ENCODE results near the gene ZBTB47.

ZBTB47 gene

GRCh38 chr3:42658771-42659390 is 5.4 kb downstream of the ZBTB47 start:
- no peak overlapping the region for H3K4me3 ChIP-seq (ENCODE audit: insufficient read depth, low read depth, low read length, poor library complexity, severe bottlenecking)
- no peaks in the 10 kb centered on the region for H3K27me3 ChIP-seq (replicated peaks; ENCODE audit: control insufficient read depth, insufficient read depth, low read length, poor library complexity, severe bottlenecking)
- no peak overlapping the region for H3K27ac ChIP-seq (ENCODE audit: insufficient read depth, low read length, poor library complexity, severe bottlenecking)
- no peaks in the 10 kb centered on the region for H3K9me3 ChIP-seq (ENCODE audit: control insufficient read depth, low read length)
- peaks cover 6% of the 10 kb centered on the region for H3K4me1 ChIP-seq (ENCODE audit: control insufficient read depth, insufficient read depth, low read length, poor library complexity, severe bottlenecking)
- no peak for DNase-seq
- H3K36me3 ChIP-seq (ENCODE audit: control insufficient read depth, insufficient read depth, low read length) = no peaks in the 10 kb centered on the region

- Histone ChIP-seq H3K27me3 (replicated peaks; ENCODE audit: control insufficient read depth, insufficient read depth, low read length, poor library complexity, severe bottlenecking) (no peaks in the 10 kb centered on the region), H3K4me3 (ENCODE audit: insufficient read depth, low read depth, low read length, poor library complexity, severe bottlenecking) (no peak overlapping the region), H3K36me3 (ENCODE audit: control insufficient read depth, insufficient read depth, low read length) (no peaks in the 10 kb centered on the region), H3K27ac (ENCODE audit: insufficient read depth, low read length, poor library complexity, severe bottlenecking) (no peak overlapping the region), H3K9me3 (ENCODE audit: control insufficient read depth, low read length) (no peaks in the 10 kb centered on the region), H3K4me1 (ENCODE audit: control insufficient read depth, insufficient read depth, low read length, poor library complexity, severe bottlenecking) (peaks cover 3% of the 10 kb centered on the region)
- DNase-seq = no peak
These were observed 6.1 kb downstream of the ZBTB47 start for GRCh38 chr3:42659451-42660130.

- no peak for DNase-seq
- Histone ChIP-seq H3K36me3 (ENCODE audit: control insufficient read depth, insufficient read depth, low read length) (no peaks in the 10 kb centered on the region), H3K27me3 (replicated peaks; ENCODE audit: control insufficient read depth, insufficient read depth, low read length, poor library complexity, severe bottlenecking) (no peaks in the 10 kb centered on the region), H3K27ac (ENCODE audit: insufficient read depth, low read length, poor library complexity, severe bottlenecking) (no peak overlapping the region), H3K9me3 (ENCODE audit: control insufficient read depth, low read length) (no peaks in the 10 kb centered on the region), H3K4me1 (ENCODE audit: control insufficient read depth, insufficient read depth, low read length, poor library complexity, severe bottlenecking) (no peaks in the 10 kb centered on the region), H3K4me3 (ENCODE audit: insufficient read depth, low read depth, low read length, poor library complexity, severe bottlenecking) (no peak overlapping the region)
These were observed 6.7 kb downstream of the ZBTB47 start for GRCh38 chr3:42660131-42660715.

- Histone ChIP-seq H3K27ac (ENCODE audit: insufficient read depth, low read length, poor library complexity, severe bottlenecking) (no peak overlapping the region), H3K4me3 (ENCODE audit: insufficient read depth, low read depth, low read length, poor library complexity, severe bottlenecking) (no peak overlapping the region), H3K4me1 (ENCODE audit: control insufficient read depth, insufficient read depth, low read length, poor library complexity, severe bottlenecking) (no peaks in the 10 kb centered on the region), H3K27me3 (replicated peaks; ENCODE audit: control insufficient read depth, insufficient read depth, low read length, poor library complexity, severe bottlenecking) (no peaks in the 10 kb centered on the region), H3K9me3 (ENCODE audit: control insufficient read depth, low read length) (no peaks in the 10 kb centered on the region), H3K36me3 (ENCODE audit: control insufficient read depth, insufficient read depth, low read length) (no peaks in the 10 kb centered on the region)
- no peak for DNase-seq
These were observed 7.4 kb downstream of the ZBTB47 start for GRCh38 chr3:42660898-42661297.

GRCh38 chr3:42661593-42662022 is 8.1 kb downstream of the ZBTB47 start:
- Histone ChIP-seq H3K36me3 (ENCODE audit: control insufficient read depth, insufficient read depth, low read length) (no peaks in the 10 kb centered on the region), H3K9me3 (ENCODE audit: control insufficient read depth, low read length) (no peaks in the 10 kb centered on the region), H3K4me3 (ENCODE audit: insufficient read depth, low read depth, low read length, poor library complexity, severe bottlenecking) (no peak overlapping the region), H3K27me3 (replicated peaks; ENCODE audit: control insufficient read depth, insufficient read depth, low read length, poor library complexity, severe bottlenecking) (no peaks in the 10 kb centered on the region), H3K27ac (ENCODE audit: insufficient read depth, low read length, poor library complexity, severe bottlenecking) (no peak overlapping the region), H3K4me1 (ENCODE audit: control insufficient read depth, insufficient read depth, low read length, poor library complexity, severe bottlenecking) (no peaks in the 10 kb centered on the region)
- no peak for DNase-seq

GRCh38 chr3:42662037-42662812 is 8.7 kb downstream of the ZBTB47 start:
- Histone ChIP-seq H3K4me3 (ENCODE audit: insufficient read depth, low read depth, low read length, poor library complexity, severe bottlenecking) (no peak overlapping the region), H3K27ac (ENCODE audit: insufficient read depth, low read length, poor library complexity, severe bottlenecking) (no peak overlapping the region), H3K4me1 (ENCODE audit: control insufficient read depth, insufficient read depth, low read length, poor library complexity, severe bottlenecking) (no peaks in the 10 kb centered on the region), H3K9me3 (ENCODE audit: control insufficient read depth, low read length) (no peaks in the 10 kb centered on the region), H3K36me3 (ENCODE audit: control insufficient read depth, insufficient read depth, low read length) (no peaks in the 10 kb centered on the region), H3K27me3 (replicated peaks; ENCODE audit: control insufficient read depth, insufficient read depth, low read length, poor library complexity, severe bottlenecking) (no peaks in the 10 kb centered on the region)
- DNase-seq = no peak

- no peaks in the 10 kb centered on the region for H3K9me3 ChIP-seq (ENCODE audit: control insufficient read depth, low read length)
- no peak overlapping the region for H3K4me3 ChIP-seq (ENCODE audit: insufficient read depth, low read depth, low read length, poor library complexity, severe bottlenecking)
- no peak overlapping the region for H3K27ac ChIP-seq (ENCODE audit: insufficient read depth, low read length, poor library complexity, severe bottlenecking)
- no peaks in the 10 kb centered on the region for H3K4me1 ChIP-seq (ENCODE audit: control insufficient read depth, insufficient read depth, low read length, poor library complexity, severe bottlenecking)
- DNase-seq = no peak
- no peaks in the 10 kb centered on the region for H3K36me3 ChIP-seq (ENCODE audit: control insufficient read depth, insufficient read depth, low read length)
- no peaks in the 10 kb centered on the region for H3K27me3 ChIP-seq (replicated peaks; ENCODE audit: control insufficient read depth, insufficient read depth, low read length, poor library complexity, severe bottlenecking)
These were observed 9.5 kb downstream of the ZBTB47 start for GRCh38 chr3:42662813-42663535.

GRCh38 chr3:42663581-42664437 is 10.3 kb downstream of the ZBTB47 start:
- H3K27me3 ChIP-seq (replicated peaks; ENCODE audit: control insufficient read depth, insufficient read depth, low read length, poor library complexity, severe bottlenecking) = no peaks in the 10 kb centered on the region
- H3K4me3 ChIP-seq (ENCODE audit: insufficient read depth, low read depth, low read length, poor library complexity, severe bottlenecking) = no peak overlapping the region
- no peak overlapping the region for H3K27ac ChIP-seq (ENCODE audit: insufficient read depth, low read length, poor library complexity, severe bottlenecking)
- no peaks in the 10 kb centered on the region for H3K9me3 ChIP-seq (ENCODE audit: control insufficient read depth, low read length)
- DNase-seq = no peak
- no peaks in the 10 kb centered on the region for H3K4me1 ChIP-seq (ENCODE audit: control insufficient read depth, insufficient read depth, low read length, poor library complexity, severe bottlenecking)
- no peaks in the 10 kb centered on the region for H3K36me3 ChIP-seq (ENCODE audit: control insufficient read depth, insufficient read depth, low read length)

- Histone ChIP-seq H3K4me3 (ENCODE audit: insufficient read depth, low read depth, low read length, poor library complexity, severe bottlenecking) (no peak overlapping the region), H3K27me3 (replicated peaks; ENCODE audit: control insufficient read depth, insufficient read depth, low read length, poor library complexity, severe bottlenecking) (no peaks in the 10 kb centered on the region), H3K9me3 (ENCODE audit: control insufficient read depth, low read length) (no peaks in the 10 kb centered on the region), H3K36me3 (ENCODE audit: control insufficient read depth, insufficient read depth, low read length) (no peaks in the 10 kb centered on the region), H3K4me1 (ENCODE audit: control insufficient read depth, insufficient read depth, low read length, poor library complexity, severe bottlenecking) (no peaks in the 10 kb centered on the region), H3K27ac (ENCODE audit: insufficient read depth, low read length, poor library complexity, severe bottlenecking) (no peak overlapping the region)
- no peak for DNase-seq
These were observed 10.9 kb downstream of the ZBTB47 start for GRCh38 chr3:42664438-42664803.
